Esophagus muscularis mucosa (tissue), 4 donors: ENCODE results near the gene SLC35A1. TPM values are rescaled to one million over a fixed set of nuclear protein-coding genes. Genes with fewer than 3 reads are reported as not detected.

Experiments
- DNase-seq: peaks from one replicate; pipeline ENCODE4 v3.0.0-alpha.2; 2017; ENCODE audit errors: extremely low spot score
- H3K27ac ChIP-seq, 4 donors: fragments of 200-600 bp; sonication (generic); replicated peaks in 1 of 4; 1 replicate in 3 of 4; 2 replicates in 1 of 4; pipeline ENCODE4 v1.5.1; 2016 to 2019; ENCODE audit warnings: mild to moderate bottlenecking in 1 of 4
- H3K27me3 ChIP-seq, 4 donors: fragments of 200-600 bp; sonication (generic); one replicate each; pipeline versions ENCODE4 v1.5.1 to v1.6.0; 2016 to 2019
- H3K36me3 ChIP-seq, 4 donors: fragments of 200-600 bp; sonication (generic); one replicate each; pipeline ENCODE4 v1.5.1; 2016 to 2019
- H3K4me1 ChIP-seq, 4 donors: fragments of 200-600 bp; sonication (generic); one replicate each; pipeline ENCODE4 v1.5.1; 2016 to 2019
- H3K4me3 ChIP-seq, 4 donors: fragments of 200-600 bp; sonication (generic); 1 replicate in 2 of 4; 2 replicates in 2 of 4; pipeline ENCODE4 v1.5.1; 2016 to 2019; ENCODE audit warnings: mild to moderate bottlenecking in 4 of 4, moderate library complexity in 1 of 4
- H3K9me3 ChIP-seq, 4 donors: fragments of 200-600 bp; sonication (generic); 1 replicate in 3 of 4; 2 replicates in 1 of 4; pipeline ENCODE4 v1.5.1; 2016 to 2019
- EP300 ChIP-seq: sonication (generic); formaldehyde crosslinking; IDR thresholded peaks from one replicate; pipeline ENCODE4 v1.6.1; 2017; ENCODE audit warnings: antibody characterized with exemption
- POLR2A ChIP-seq: fragments of 450-650 bp; IDR thresholded peaks from one replicate; pipeline ENCODE4 v1.6.1; 2017; ENCODE audit warnings: antibody characterized with exemption, moderate library complexity, mild to moderate bottlenecking, low read depth
- POLR2AphosphoS5 ChIP-seq, 2 donors: sonication (generic); formaldehyde crosslinking; IDR thresholded peaks; one replicate each; pipeline ENCODE4 v1.6.1; 2017; ENCODE audit warnings: antibody characterized with exemption in 2 of 2
- WGBS: methylation state at CpG from one replicate; pipeline ENCODE4 v1.1.5; 2018; 5-methylcytosine and 5-hydroxymethylcytosine counted together
- intact Hi-C: fragments of 100-400 bp; cut with DNase I; formaldehyde crosslinking; loops from one replicate; pipeline ENCODE4 v1.15.1; 2023
- total RNA-seq, 4 donors: library from RNA; depleted of rRNA; stranded (reverse); fragments of >200 nt; gene quantifications; one replicate each; pipeline versions ENCODE4 v1.1.0 to v1.2.1, GENCODE V29; 2016
- TF ChIP-seq, protein P1 (sequence below), 3 experiments: fragments of 200-600 bp in 2 of 3; fragments of 450-650 bp in 1 of 3; sonication (generic) in 2 of 3; IDR thresholded peaks; one replicate each; pipeline ENCODE4 v1.5.1; 2017 to 2019; ENCODE audit warnings: antibody characterized with exemption in 3 of 3, mild to moderate bottlenecking in 2 of 3, moderate library complexity in 1 of 3

Gene SLC35A1
- total RNA-seq, 4 donors from 2014 or later = 11.8 to 15.1 (median 14.3) TPM

DNA sequence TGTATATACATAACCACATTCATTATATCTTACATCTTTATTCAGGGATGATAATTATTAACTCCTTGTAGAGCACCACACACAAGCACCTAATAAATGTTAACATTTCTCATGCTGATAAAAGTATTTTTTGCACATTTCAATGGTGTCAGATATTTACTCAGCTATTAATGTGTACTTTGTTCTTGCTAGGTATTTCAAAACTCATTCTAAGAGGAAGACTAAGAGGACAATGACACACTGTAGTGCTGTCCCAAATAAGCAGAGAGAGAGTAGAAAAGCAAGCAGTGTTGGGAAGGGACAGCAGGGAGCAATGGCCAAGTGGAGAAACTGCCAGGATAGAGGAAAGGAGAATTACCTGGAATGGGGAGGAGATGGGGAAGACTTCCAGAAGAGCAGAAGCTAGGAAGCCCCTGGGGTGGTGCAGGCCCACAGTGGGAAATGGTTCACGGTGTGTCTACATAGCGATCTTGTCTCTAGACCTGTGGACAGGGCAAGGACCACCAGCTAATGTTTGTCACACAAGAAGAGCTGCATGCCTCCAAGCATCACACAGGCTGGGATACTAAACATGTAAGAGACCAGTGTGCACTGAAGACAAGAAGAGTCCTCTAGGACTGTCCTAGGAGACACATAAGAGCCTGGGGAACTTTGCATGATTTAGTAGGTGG, 61.7 kb downstream of the SLC35A1 start:
- H3K4me1 ChIP-seq = no peaks in the 10 kb centered on the region
- no peaks in the 10 kb centered on the region for H3K27me3 ChIP-seq
- 100% methylated on average over 2 of the region's 2 CpGs for WGBS
- peaks cover 4 to 37% (median 26%) of the 10 kb centered on the region in 4 donors for H3K36me3 ChIP-seq
- TF ChIP-seq EP300 = no peak
- no peak for TF ChIP-seq POLR2A
- TF ChIP-seq, protein P1, sequence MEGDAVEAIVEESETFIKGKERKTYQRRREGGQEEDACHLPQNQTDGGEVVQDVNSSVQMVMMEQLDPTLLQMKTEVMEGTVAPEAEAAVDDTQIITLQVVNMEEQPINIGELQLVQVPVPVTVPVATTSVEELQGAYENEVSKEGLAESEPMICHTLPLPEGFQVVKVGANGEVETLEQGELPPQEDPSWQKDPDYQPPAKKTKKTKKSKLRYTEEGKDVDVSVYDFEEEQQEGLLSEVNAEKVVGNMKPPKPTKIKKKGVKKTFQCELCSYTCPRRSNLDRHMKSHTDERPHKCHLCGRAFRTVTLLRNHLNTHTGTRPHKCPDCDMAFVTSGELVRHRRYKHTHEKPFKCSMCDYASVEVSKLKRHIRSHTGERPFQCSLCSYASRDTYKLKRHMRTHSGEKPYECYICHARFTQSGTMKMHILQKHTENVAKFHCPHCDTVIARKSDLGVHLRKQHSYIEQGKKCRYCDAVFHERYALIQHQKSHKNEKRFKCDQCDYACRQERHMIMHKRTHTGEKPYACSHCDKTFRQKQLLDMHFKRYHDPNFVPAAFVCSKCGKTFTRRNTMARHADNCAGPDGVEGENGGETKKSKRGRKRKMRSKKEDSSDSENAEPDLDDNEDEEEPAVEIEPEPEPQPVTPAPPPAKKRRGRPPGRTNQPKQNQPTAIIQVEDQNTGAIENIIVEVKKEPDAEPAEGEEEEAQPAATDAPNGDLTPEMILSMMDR (IDR thresholded peaks at IDR 0.05) = no peak
- TF ChIP-seq POLR2AphosphoS5 (IDR thresholded peaks at IDR 0.05) = no peak
- DNase-seq = no peak
- H3K27ac ChIP-seq = no peak overlapping the region
- no peak overlapping the region for H3K4me3 ChIP-seq
- intact Hi-C loops = no loop called here
- H3K9me3 ChIP-seq = peaks cover 0 to 3% (median 0%) of the 10 kb centered on the region in 4 donors

- H3K36me3 ChIP-seq = peaks cover 5 to 49% (median 29%) of the 10 kb centered on the region in 4 donors
- no peaks in the 10 kb centered on the region for H3K27me3 ChIP-seq
- 100% methylated on average over 1 of the region's 1 CpG for WGBS
- TF ChIP-seq EP300 = no peak
- TF ChIP-seq, protein P1 (IDR thresholded peaks at IDR 0.05) = no peak
- no peak for TF ChIP-seq POLR2AphosphoS5 (IDR thresholded peaks at IDR 0.05)
- TF ChIP-seq POLR2A = no peak
- H3K4me3 ChIP-seq = no peak overlapping the region
- intact Hi-C loops = no loop called here
- H3K27ac ChIP-seq = no peak overlapping the region
- peaks cover 0 to 5% (median 0%) of the 10 kb centered on the region in 4 donors for H3K9me3 ChIP-seq
- no peaks in the 10 kb centered on the region for H3K4me1 ChIP-seq
- DNase-seq = no peak
Measured at GRCh38 chr6:87538510-87539260, 65.9 kb downstream of the SLC35A1 start.

DNA sequence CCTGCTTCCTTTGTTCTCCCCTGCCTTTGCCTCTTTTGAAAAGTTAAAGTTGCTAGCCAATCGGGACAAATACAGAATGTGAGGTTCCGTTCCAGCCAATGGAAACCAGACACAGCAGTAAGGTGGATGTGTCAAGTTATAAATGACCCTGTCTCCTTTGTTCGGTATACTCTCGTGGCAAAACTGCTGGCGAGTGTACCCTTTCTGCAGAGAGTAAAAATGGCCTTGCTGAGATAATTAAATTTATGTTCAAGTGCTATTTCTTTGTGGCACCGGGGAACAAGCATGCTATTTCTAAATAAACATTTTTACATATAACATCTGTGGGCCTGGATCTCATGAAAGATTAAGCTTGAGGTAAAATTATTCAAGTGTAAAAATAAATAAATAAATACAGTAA, 66.8 kb downstream of the SLC35A1 start:
- H3K36me3 ChIP-seq = peaks cover 12 to 54% (median 30%) of the 10 kb centered on the region in 4 donors
- intact Hi-C loops = no loop called here
- no peak for TF ChIP-seq POLR2A
- TF ChIP-seq EP300 = no peak
- TF ChIP-seq POLR2AphosphoS5 (IDR thresholded peaks at IDR 0.05) = no peak
- TF ChIP-seq, protein P1 (IDR thresholded peaks at IDR 0.05) = no peak
- H3K4me3 ChIP-seq = no peak overlapping the region
- WGBS = 89% methylated on average over 6 of the region's 6 CpGs
- DNase-seq = no peak
- no peaks in the 10 kb centered on the region for H3K4me1 ChIP-seq
- H3K27ac ChIP-seq = no peak overlapping the region
- H3K9me3 ChIP-seq = peaks cover 0 to 5% (median 0%) of the 10 kb centered on the region in 4 donors
- no peaks in the 10 kb centered on the region for H3K27me3 ChIP-seq

DNA sequence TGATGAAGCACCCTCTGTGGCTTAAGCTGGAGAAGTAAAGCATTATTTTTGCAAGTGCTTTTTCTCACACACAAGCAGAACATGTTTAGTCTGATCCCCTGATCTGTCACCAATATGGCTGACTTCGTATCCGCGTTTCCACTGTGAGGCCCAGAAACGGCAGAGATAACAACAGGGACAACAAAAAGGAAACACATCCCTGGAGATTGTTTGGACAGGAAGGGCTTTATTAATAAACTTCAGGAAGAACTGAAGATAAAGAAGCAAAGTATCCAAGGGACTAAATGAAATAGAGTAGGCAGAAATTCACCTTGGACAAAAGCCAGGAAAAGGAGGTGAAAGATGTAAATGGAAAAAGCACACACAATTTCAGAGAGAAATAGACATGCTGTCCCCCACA, 67.8 kb downstream of the SLC35A1 start:
- Histone ChIP-seq H3K36me3 (peaks cover 17 to 59% (median 34%) of the 10 kb centered on the region in 4 donors), H3K27me3 (no peaks in the 10 kb centered on the region), H3K4me1 (no peaks in the 10 kb centered on the region), H3K27ac (no peak overlapping the region), H3K9me3 (peaks cover 0 to 5% (median 0%) of the 10 kb centered on the region in 4 donors), H3K4me3 (no peak overlapping the region)
- intact Hi-C loops = no loop called here
- 62% methylated on average over 4 of the region's 4 CpGs for WGBS
- DNase-seq = no peak
- TF ChIP-seq POLR2AphosphoS5 (IDR thresholded peaks at IDR 0.05) (no peak), POLR2A (no peak), EP300 (no peak)
- TF ChIP-seq, protein P1 (IDR thresholded peaks at IDR 0.05) = no peak
